Measurements from ENCODE around the gene GFOD2.

Gene GFOD2

DNA sequence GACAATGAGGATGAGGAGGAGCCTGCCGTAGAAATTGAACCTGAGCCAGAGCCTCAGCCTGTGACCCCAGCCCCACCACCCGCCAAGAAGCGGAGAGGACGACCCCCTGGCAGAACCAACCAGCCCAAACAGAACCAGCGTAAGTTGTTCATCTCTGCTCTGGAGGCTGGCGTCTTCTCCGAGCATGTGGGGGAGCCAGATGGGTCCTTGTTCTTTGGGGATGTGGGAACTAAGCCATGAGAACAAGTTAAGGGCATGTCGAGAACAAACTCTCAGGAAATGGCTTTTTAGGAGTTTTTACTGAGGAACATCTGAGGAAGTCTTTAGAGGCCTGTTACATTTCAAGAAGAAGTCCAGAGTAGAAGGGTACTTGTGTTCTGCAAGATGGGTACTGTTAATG lies 82.4 kb downstream of the GFOD2 start:
- no peak for DNase-seq (ENCODE audit: low spot score)
- no peak overlapping the region for H3K27ac ChIP-seq

DNA sequence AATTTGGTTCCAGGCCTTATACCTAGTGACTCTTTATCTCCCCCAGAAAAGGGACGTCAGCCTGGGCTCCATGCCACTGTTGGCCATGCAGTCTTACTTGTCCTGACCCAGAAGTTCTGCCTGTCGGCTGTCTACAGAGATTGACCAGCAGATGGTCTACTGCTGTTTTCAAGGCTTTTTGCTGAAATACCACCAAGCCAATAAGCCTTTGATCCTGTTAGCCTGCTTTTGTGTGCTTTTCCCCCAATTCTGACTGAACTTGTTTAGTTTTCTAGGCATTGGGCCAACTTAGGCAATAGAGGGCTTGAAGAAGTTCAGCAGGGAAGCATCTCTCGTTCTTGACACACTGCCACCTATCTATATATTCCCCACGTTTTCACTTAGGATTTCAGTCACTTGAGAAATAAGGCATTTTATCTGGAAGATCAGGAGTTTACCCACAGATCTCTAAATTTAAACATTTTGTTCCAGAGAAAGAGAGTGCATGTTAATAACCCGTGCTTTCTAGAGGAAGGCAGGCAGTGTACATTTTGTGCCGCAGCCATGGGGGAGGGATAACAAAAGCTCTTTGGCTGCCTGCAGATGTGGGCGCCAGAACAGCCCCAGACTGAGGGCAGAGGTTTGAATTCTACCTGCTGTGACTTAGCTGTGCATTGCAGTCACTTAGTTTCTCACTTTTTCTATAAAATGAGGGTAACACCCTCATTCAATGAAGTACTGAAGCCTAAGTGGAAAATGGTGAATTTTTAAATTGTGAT lies 86.5 kb downstream of the GFOD2 start:
- DNase-seq (ENCODE audit: low spot score): no peak
- H3K4me3 ChIP-seq: no peak overlapping the region
- TF ChIP-seq, protein P1, sequence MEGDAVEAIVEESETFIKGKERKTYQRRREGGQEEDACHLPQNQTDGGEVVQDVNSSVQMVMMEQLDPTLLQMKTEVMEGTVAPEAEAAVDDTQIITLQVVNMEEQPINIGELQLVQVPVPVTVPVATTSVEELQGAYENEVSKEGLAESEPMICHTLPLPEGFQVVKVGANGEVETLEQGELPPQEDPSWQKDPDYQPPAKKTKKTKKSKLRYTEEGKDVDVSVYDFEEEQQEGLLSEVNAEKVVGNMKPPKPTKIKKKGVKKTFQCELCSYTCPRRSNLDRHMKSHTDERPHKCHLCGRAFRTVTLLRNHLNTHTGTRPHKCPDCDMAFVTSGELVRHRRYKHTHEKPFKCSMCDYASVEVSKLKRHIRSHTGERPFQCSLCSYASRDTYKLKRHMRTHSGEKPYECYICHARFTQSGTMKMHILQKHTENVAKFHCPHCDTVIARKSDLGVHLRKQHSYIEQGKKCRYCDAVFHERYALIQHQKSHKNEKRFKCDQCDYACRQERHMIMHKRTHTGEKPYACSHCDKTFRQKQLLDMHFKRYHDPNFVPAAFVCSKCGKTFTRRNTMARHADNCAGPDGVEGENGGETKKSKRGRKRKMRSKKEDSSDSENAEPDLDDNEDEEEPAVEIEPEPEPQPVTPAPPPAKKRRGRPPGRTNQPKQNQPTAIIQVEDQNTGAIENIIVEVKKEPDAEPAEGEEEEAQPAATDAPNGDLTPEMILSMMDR (IDR thresholded peaks at IDR 0.05): no peak
- H3K27ac ChIP-seq: no peak overlapping the region

More for the DNA sequence above, 82.4 kb downstream of the GFOD2 start:
- TF ChIP-seq, protein P1 (IDR thresholded peaks at IDR 0.05): no peak
- H3K4me3 ChIP-seq: no peak overlapping the region

DNA sequence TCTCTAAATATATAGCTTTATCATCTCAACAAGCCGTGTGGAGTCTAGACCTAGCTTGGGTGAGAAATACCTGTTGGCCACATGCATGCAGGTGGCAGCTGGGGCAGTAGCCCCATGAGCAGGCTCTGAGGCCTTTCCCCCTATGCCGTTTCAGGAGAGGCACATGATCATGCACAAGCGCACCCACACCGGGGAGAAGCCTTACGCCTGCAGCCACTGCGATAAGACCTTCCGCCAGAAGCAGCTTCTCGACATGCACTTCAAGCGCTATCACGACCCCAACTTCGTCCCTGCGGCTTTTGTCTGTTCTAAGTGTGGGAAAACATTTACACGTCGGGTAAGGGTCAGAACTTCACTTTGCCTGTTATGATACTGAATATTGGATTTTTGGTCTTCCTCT lies 90.9 kb downstream of the GFOD2 start:
- TF ChIP-seq, protein P1 (IDR thresholded peaks at IDR 0.05): no peak

More for the DNA sequence above, 90.9 kb downstream of the GFOD2 start:
- no peak overlapping the region for H3K4me3 ChIP-seq
- H3K27ac ChIP-seq: no peak overlapping the region
- no peak for DNase-seq (ENCODE audit: low spot score)
